Endothelial cell of umbilical vein (primary cell): ENCODE measurements around the gene CHADL.

Experiments
- CTCF ChIP-seq, 2 donors: IDR thresholded peaks; 1 replicate in 1 of 2; 2 replicates in 1 of 2; pipeline ENCODE4 v1.5.1; 2011; ENCODE audit warnings: low read length in 2 of 2, mild to moderate bottlenecking in 2 of 2, moderate library complexity in 2 of 2, control low read depth in 1 of 2, inconsistent platforms in 1 of 2, low read depth in 1 of 2; ENCODE audit not compliant: insufficient read depth in 1 of 2; ENCODE audit errors: extremely low read depth in 1 of 2
- EZH2 ChIP-seq: IDR thresholded peaks from 2 replicates; pipeline ENCODE4 v1.6.1; 2012; ENCODE audit warnings: borderline replicate concordance, low read depth, mild to moderate bottlenecking, moderate library complexity, low read length, inconsistent platforms; ENCODE audit not compliant: severe bottlenecking
- FOS ChIP-seq: IDR thresholded peaks from 2 replicates; pipeline ENCODE4 v1.6.1; 2011; ENCODE audit warnings: mild to moderate bottlenecking, low read length, moderate library complexity, borderline replicate concordance; ENCODE audit not compliant: insufficient read depth
- JUN ChIP-seq: IDR thresholded peaks from 2 replicates; pipeline ENCODE4 v1.6.1; 2011; ENCODE audit warnings: borderline replicate concordance, low read depth; ENCODE audit not compliant: insufficient read length, insufficient read depth
- POLR2AphosphoS5 ChIP-seq: IDR thresholded peaks from 2 replicates; pipeline ENCODE4 v1.6.1; 2012; ENCODE audit warnings: low read depth, mild to moderate bottlenecking, control low read depth, low read length, moderate library complexity; ENCODE audit not compliant: insufficient read depth

- TF ChIP-seq EZH2, result no peak
- TF ChIP-seq JUN, result no peak
- TF ChIP-seq CTCF (IDR thresholded peaks at IDR 0.05; ENCODE audit: extremely low read depth in 1 of 2, insufficient read depth in 1 of 2, low read depth in 1 of 2, low read length in 2 of 2), result no peak
- no peak for TF ChIP-seq POLR2AphosphoS5
- no peak for TF ChIP-seq FOS
Measured at GRCh38 chr22:41215926-41216325, 24.8 kb downstream of the CHADL start.
